Fibroblast of lung (primary cell): ENCODE data around the gene TYRO3. TPM values are rescaled to one million over a fixed set of nuclear protein-coding genes. Genes with fewer than 3 reads are reported as not detected.

Source experiments
- DNase-seq, 2 donors: peaks; one replicate each; pipeline versions ENCODE4 v3.0.0 to v3.0.0-alpha.2; 2010; ENCODE audit warnings: low read depth in 2 of 2
- H2AFZ ChIP-seq: 2 replicates; pipeline ENCODE4 v1.5.1; 2012; ENCODE audit warnings: low read length, control low read depth, inconsistent platforms
- H3K27ac ChIP-seq: 2 replicates; pipeline ENCODE4 v1.5.1; 2011; ENCODE audit warnings: low read length, control low read depth; ENCODE audit not compliant: insufficient read depth
- H3K27me3 ChIP-seq: 2 replicates; pipeline ENCODE4 v1.5.1; 2011; ENCODE audit warnings: mild to moderate bottlenecking, low read length; ENCODE audit not compliant: control insufficient read depth, insufficient read depth
- H3K36me3 ChIP-seq: 2 replicates; pipeline ENCODE4 v1.5.1; 2011; ENCODE audit warnings: low read length; ENCODE audit not compliant: control insufficient read depth, insufficient read depth
- H3K4me1 ChIP-seq: 2 replicates; pipeline ENCODE4 v1.5.1; 2011; ENCODE audit warnings: low read length; ENCODE audit not compliant: control insufficient read depth, insufficient read depth; ENCODE audit errors: extremely low read depth
- H3K4me2 ChIP-seq: 2 replicates; pipeline ENCODE4 v1.5.1; 2011; ENCODE audit warnings: low read length, control low read depth; ENCODE audit not compliant: insufficient read depth; ENCODE audit errors: extremely low read depth
- H3K4me3 ChIP-seq, 4 experiments: fragments of 200-600 bp in 1 of 4; sonication (generic) in 1 of 4; replicated peaks in 1 of 4; 2 replicates each; pipeline ENCODE4 v1.5.1; 2011 to 2016; ENCODE audit warnings: low read length in 4 of 4, low read depth in 3 of 4, mild to moderate bottlenecking in 3 of 4, control low read depth in 2 of 4, inconsistent platforms in 1 of 4, mixed read lengths in 1 of 4; ENCODE audit not compliant: insufficient read depth in 1 of 4; ENCODE audit errors: control extremely low read depth in 1 of 4
- H3K79me2 ChIP-seq: 2 replicates; pipeline ENCODE4 v1.5.1; 2012; ENCODE audit warnings: mild to moderate bottlenecking, low read length, inconsistent platforms; ENCODE audit not compliant: control insufficient read depth, insufficient read depth
- H3K9ac ChIP-seq: 2 replicates; pipeline ENCODE4 v1.5.1; 2011; ENCODE audit warnings: mild to moderate bottlenecking, low read length, control low read depth; ENCODE audit not compliant: insufficient read depth
- H3K9me3 ChIP-seq: 2 replicates; pipeline ENCODE4 v1.5.1; 2012; ENCODE audit warnings: low read depth, low read length; ENCODE audit not compliant: control insufficient read depth, insufficient read depth
- H4K20me1 ChIP-seq: 2 replicates; pipeline ENCODE4 v1.5.1; 2011; ENCODE audit warnings: low read length; ENCODE audit not compliant: control insufficient read depth, insufficient read depth; ENCODE audit errors: extremely low read depth
- CTCF ChIP-seq, 2 donors: IDR thresholded peaks in 1 of 2; conservative IDR thresholded peaks in 1 of 2; 1 replicate in 1 of 2; 2 replicates in 1 of 2; pipeline ENCODE4 v1.5.1; 2011 to 2012; ENCODE audit warnings: low read length in 2 of 2, control low read depth in 1 of 2, inconsistent platforms in 1 of 2, low read depth in 1 of 2, mild to moderate bottlenecking in 1 of 2
- EZH2 ChIP-seq: IDR thresholded peaks from 2 replicates; pipeline ENCODE4 v1.5.1; 2012; ENCODE audit warnings: low read length, control low read depth, mild to moderate bottlenecking; ENCODE audit errors: missing control alignments
- polyA plus RNA-seq, 2 donors: library from polyadenylated mRNA; depleted of rRNA in 1 of 2; stranded (reverse) in 1 of 2; unstranded in 1 of 2; fragments of >200 nt; gene quantifications; 2 replicates each; pipeline ENCODE4 v1.2.1, GENCODE V29; 2011 to 2012; ENCODE audit warnings: missing spikeins in 1 of 2
- total RNA-seq: library from RNA; depleted of rRNA; stranded (reverse); fragments of >200 nt; gene quantifications from 2 replicates; pipeline ENCODE4 v1.2.1, GENCODE V29; 2014

TYRO3 gene
- total and polyA plus RNA-seq, 2 donors (not counting 1 experiment from before 2014, with no cell fraction given), result 9.2 to 14.9 TPM

GRCh38 chr15:41631880-41632470 lies 73.0 kb downstream of the TYRO3 start:
- no peak for DNase-seq
- Histone ChIP-seq H3K9me3 (no peaks in the 10 kb centered on the region), H3K4me1 (no peaks in the 10 kb centered on the region), H3K4me2 (no peak overlapping the region), H4K20me1 (no peaks in the 10 kb centered on the region), H3K36me3 (no peaks in the 10 kb centered on the region), H3K27me3 (no peaks in the 10 kb centered on the region), H3K4me3 (no peak overlapping the region), H3K9ac (no peak overlapping the region), H3K27ac (no peak overlapping the region), H2AFZ (no peak overlapping the region), H3K79me2 (no peaks in the 10 kb centered on the region)
- no peak for TF ChIP-seq EZH2
- TF ChIP-seq CTCF (conservative IDR thresholded peaks at IDR 0.05 in 1 of 2, IDR thresholded peaks at IDR 0.05 in 1 of 2; ENCODE audit: low read depth in 1 of 2, low read length in 2 of 2), result no peak

Other genes starting within 250 kb of the TYRO3 start
- 0.26 and 2.0 TPM in 2 replicates for gene OIP5, start 226.6 kb upstream of the TYRO3 start, total RNA-seq
- 2.4 and 8.3 TPM in 2 replicates for gene OIP5, start 226.6 kb upstream of the TYRO3 start, polyA plus RNA-seq
- gene NUSAP1, start 226.3 kb upstream of the TYRO3 start, total RNA-seq, result 15.9 and 27.6 TPM in 2 replicates
- gene NUSAP1, start 226.3 kb upstream of the TYRO3 start, polyA plus RNA-seq, result 25.7 and 88.9 TPM in 2 replicates
- 22.1 and 27.1 TPM in 2 replicates for gene NDUFAF1, start 156.7 kb upstream of the TYRO3 start, total RNA-seq
- 31.6 and 35.6 TPM in 2 replicates for gene NDUFAF1, start 156.7 kb upstream of the TYRO3 start, polyA plus RNA-seq
- 14.9 and 16.0 TPM in 2 replicates for gene RTF1, start 142.1 kb upstream of the TYRO3 start, total RNA-seq
- 38.9 and 44.7 TPM in 2 replicates for gene RTF1, start 142.1 kb upstream of the TYRO3 start, polyA plus RNA-seq
- 3.9 and 35.0 TPM in 2 replicates for gene ITPKA, start 65.3 kb upstream of the TYRO3 start, total RNA-seq
- 0.32 and 2.9 TPM in 2 replicates for gene ITPKA, start 65.3 kb upstream of the TYRO3 start, polyA plus RNA-seq
- gene LTK, start 45.4 kb upstream of the TYRO3 start, total RNA-seq, result under 0.01 and 0.99 TPM in 2 replicates
- 0.14 and 0.19 TPM in 2 replicates for gene LTK, start 45.4 kb upstream of the TYRO3 start, polyA plus RNA-seq
- gene RPAP1, start 15.0 kb upstream of the TYRO3 start, total RNA-seq, result 14.4 and 18.0 TPM in 2 replicates
- gene RPAP1, start 15.0 kb upstream of the TYRO3 start, polyA plus RNA-seq, result 5.9 and 7.9 TPM in 2 replicates
- 31.6 and 33.7 TPM in 2 replicates for gene MGA, start 101.2 kb downstream of the TYRO3 start, total RNA-seq
- 6.1 and 6.5 TPM in 2 replicates for gene MGA, start 101.2 kb downstream of the TYRO3 start, polyA plus RNA-seq
- gene MAPKBP1, start 215.3 kb downstream of the TYRO3 start, total RNA-seq, result 12.6 and 20.8 TPM in 2 replicates
- 2.8 and 3.8 TPM in 2 replicates for gene MAPKBP1, start 215.3 kb downstream of the TYRO3 start, polyA plus RNA-seq